Suprapubic skin (tissue), 4 donors: ENCODE measurements around the gene HLCS. TPM values are rescaled to one million over a fixed set of nuclear protein-coding genes. Genes with fewer than 3 reads are reported as not detected.

ENCODE experiments used
- DNase-seq, 2 donors: peaks; one replicate each; pipeline ENCODE4 v3.0.0-alpha.2; 2019; ENCODE audit warnings: low spot score in 2 of 2
- H3K27ac ChIP-seq: fragments of 200-600 bp; sonication (generic); one replicate; pipeline ENCODE4 v1.5.1; 2019
- H3K27me3 ChIP-seq: fragments of 200-600 bp; sonication (generic); one replicate; pipeline ENCODE4 v1.5.1; 2019
- H3K36me3 ChIP-seq: fragments of 200-600 bp; sonication (generic); one replicate; pipeline ENCODE4 v1.5.1; 2019
- H3K4me1 ChIP-seq: fragments of 200-600 bp; sonication (generic); one replicate; pipeline ENCODE4 v1.5.1; 2019
- H3K4me3 ChIP-seq: fragments of 200-600 bp; sonication (generic); one replicate; pipeline ENCODE4 v1.5.1; 2019; ENCODE audit warnings: mild to moderate bottlenecking
- H3K9me3 ChIP-seq: fragments of 200-600 bp; sonication (generic); one replicate; pipeline ENCODE4 v1.5.1; 2019
- CTCF ChIP-seq, 2 donors: fragments of 200-600 bp in 1 of 2; fragments of 450-650 bp in 1 of 2; sonication (generic) in 1 of 2; IDR thresholded peaks; one replicate each; pipeline ENCODE4 v1.5.1; 2016 to 2019; ENCODE audit warnings: antibody characterized with exemption in 2 of 2, mild to moderate bottlenecking in 1 of 2, moderate library complexity in 1 of 2
- EP300 ChIP-seq: sonication (generic); formaldehyde crosslinking; IDR thresholded peaks from one replicate; pipeline ENCODE4 v1.6.1; 2017; ENCODE audit warnings: antibody characterized with exemption
- POLR2A ChIP-seq, 2 donors: fragments of 450-650 bp; IDR thresholded peaks; one replicate each; pipeline ENCODE4 v1.6.1; 2017; ENCODE audit warnings: antibody characterized with exemption in 2 of 2, mild to moderate bottlenecking in 2 of 2, moderate library complexity in 2 of 2
- POLR2AphosphoS5 ChIP-seq, 3 donors: sonication (generic); formaldehyde crosslinking; IDR thresholded peaks; one replicate each; pipeline ENCODE4 v1.6.1; 2017; ENCODE audit warnings: antibody characterized with exemption in 3 of 3
- WGBS: methylation state at CpG from one replicate; pipeline ENCODE4 v1.1.5; 2018; 5-methylcytosine and 5-hydroxymethylcytosine counted together
- total RNA-seq, 4 donors: library from RNA; depleted of rRNA; stranded (reverse); fragments of >200 nt; gene quantifications; one replicate each; pipeline ENCODE4 v1.1.0, GENCODE V29; 2016

Gene HLCS
- total RNA-seq, 4 donors from 2014 or later: 8.4 to 16.1 (median 11.5) TPM

GRCh38 chr21:36803051-36803645 lies 163.3 kb downstream of the HLCS start:
- H3K9me3 ChIP-seq: peaks cover 7% of the 10 kb centered on the region
- DNase-seq: no peak
- H3K4me3 ChIP-seq: no peak overlapping the region
- H3K4me1 ChIP-seq: no peaks in the 10 kb centered on the region
- H3K27me3 ChIP-seq: no peaks in the 10 kb centered on the region
- H3K27ac ChIP-seq: no peak overlapping the region
- 68% methylated on average over 13 of the region's 13 CpGs for WGBS
- H3K36me3 ChIP-seq: no peaks in the 10 kb centered on the region
- TF ChIP-seq CTCF (IDR thresholded peaks at IDR 0.05) (no peak), POLR2AphosphoS5 (IDR thresholded peaks at IDR 0.05) (no peak), POLR2A (IDR thresholded peaks at IDR 0.05) (no peak), EP300 (no peak)

- WGBS: 85% methylated on average over 4 of the region's 4 CpGs
- TF ChIP-seq POLR2A (IDR thresholded peaks at IDR 0.05) (no peak), EP300 (no peak), POLR2AphosphoS5 (IDR thresholded peaks at IDR 0.05) (no peak), CTCF (IDR thresholded peaks at IDR 0.05) (no peak)
- no peak for DNase-seq
- Histone ChIP-seq H3K4me1 (no peaks in the 10 kb centered on the region), H3K27ac (no peak overlapping the region), H3K9me3 (peaks cover 16% of the 10 kb centered on the region), H3K36me3 (no peaks in the 10 kb centered on the region), H3K4me3 (no peak overlapping the region), H3K27me3 (no peaks in the 10 kb centered on the region)
Observed at GRCh38 chr21:36800734-36801133, 165.7 kb downstream of the HLCS start.

- H3K4me1 ChIP-seq: no peaks in the 10 kb centered on the region
- H3K9me3 ChIP-seq: peaks cover 19% of the 10 kb centered on the region
- no peak overlapping the region for H3K27ac ChIP-seq
- WGBS: 91% methylated on average over 5 of the region's 5 CpGs
- TF ChIP-seq POLR2AphosphoS5 (IDR thresholded peaks at IDR 0.05) (no peak), EP300 (no peak), CTCF (IDR thresholded peaks at IDR 0.05) (no peak)
- no peak overlapping the region for H3K4me3 ChIP-seq
- no peak for DNase-seq
- no peaks in the 10 kb centered on the region for H3K36me3 ChIP-seq
- H3K27me3 ChIP-seq: no peaks in the 10 kb centered on the region
Observed at GRCh38 chr21:36799869-36800268, 166.6 kb downstream of the HLCS start.

- Histone ChIP-seq H3K27ac (no peak overlapping the region), H3K9me3 (peaks cover 19% of the 10 kb centered on the region), H3K4me3 (no peak overlapping the region), H3K4me1 (no peaks in the 10 kb centered on the region), H3K36me3 (no peaks in the 10 kb centered on the region), H3K27me3 (no peaks in the 10 kb centered on the region)
- TF ChIP-seq EP300 (no peak), POLR2AphosphoS5 (IDR thresholded peaks at IDR 0.05) (no peak), POLR2A (IDR thresholded peaks at IDR 0.05) (no peak), CTCF (IDR thresholded peaks at IDR 0.05) (no peak)
- no peak for DNase-seq
Observed at GRCh38 chr21:36798491-36798890, 168.0 kb downstream of the HLCS start.

- H3K27ac ChIP-seq: no peak overlapping the region
- H3K27me3 ChIP-seq: no peaks in the 10 kb centered on the region
- no peaks in the 10 kb centered on the region for H3K36me3 ChIP-seq
- DNase-seq: no peak
- H3K9me3 ChIP-seq: peaks cover 19% of the 10 kb centered on the region
- WGBS: 91% methylated on average over 2 of the region's 2 CpGs
- H3K4me1 ChIP-seq: no peaks in the 10 kb centered on the region
- TF ChIP-seq POLR2A (IDR thresholded peaks at IDR 0.05): no peak
- TF ChIP-seq EP300: no peak
- no peak for TF ChIP-seq CTCF (IDR thresholded peaks at IDR 0.05)
- TF ChIP-seq POLR2AphosphoS5 (IDR thresholded peaks at IDR 0.05): no peak
- H3K4me3 ChIP-seq: no peak overlapping the region
Observed at GRCh38 chr21:36796070-36796469, 170.4 kb downstream of the HLCS start.
